Mononuclear cell (primary cell): ENCODE measurements around the gene NAPSA. TPM values are rescaled to one million over a fixed set of nuclear protein-coding genes. Genes with fewer than 3 reads are reported as not detected.
"Not testable (repeated sequence)": the region's sequence is repeated elsewhere in the genome, so short reads cannot be mapped to it uniquely, and the experiment has no call there.

Source experiments
- H3K27me3 ChIP-seq: 2 replicates; pipeline ENCODE4 v1.6.0; 2011; ENCODE audit warnings: low read length, control low read depth; ENCODE audit not compliant: insufficient read depth
- H3K4me1 ChIP-seq: 2 replicates; pipeline ENCODE4 v1.5.1; 2011; ENCODE audit warnings: mild to moderate bottlenecking, low read length, control low read depth; ENCODE audit not compliant: insufficient read depth
- H3K4me3 ChIP-seq: 2 replicates; pipeline ENCODE4 v1.5.1; 2011; ENCODE audit warnings: mild to moderate bottlenecking, low read length, moderate library complexity
- H3K9me3 ChIP-seq: 2 replicates; pipeline ENCODE4 v1.5.1; 2011; ENCODE audit warnings: low read depth, mild to moderate bottlenecking, control low read depth, low read length
- total RNA-seq: library from RNA; depleted of rRNA; stranded (reverse); fragments of >200 nt; gene quantifications from one replicate; pipeline ENCODE4 v1.2.3, GENCODE V29; 2012

The NAPSA gene
- total RNA-seq, 1 donor: not detected

DNA sequence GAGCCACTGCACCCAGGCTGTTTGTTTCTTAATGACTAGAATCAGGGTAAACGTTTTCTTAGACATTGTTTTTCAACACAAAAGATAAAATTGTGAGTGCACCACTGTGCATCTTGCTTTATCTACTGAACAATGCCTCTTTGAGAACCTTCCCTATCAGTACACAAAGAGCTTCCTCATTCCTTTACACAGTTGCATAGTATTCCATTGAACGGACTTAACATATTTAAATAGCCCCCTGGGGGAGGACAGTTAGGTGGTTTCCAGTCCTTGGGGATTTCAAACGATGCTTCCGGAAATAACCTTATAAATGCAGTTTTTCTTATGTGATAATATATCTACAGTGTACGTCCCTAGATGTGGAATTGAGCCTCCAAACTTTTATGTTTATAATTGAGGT, 27.3 kb upstream of the NAPSA start:
- no peaks in the 10 kb centered on the region for H3K9me3 ChIP-seq

DNA sequence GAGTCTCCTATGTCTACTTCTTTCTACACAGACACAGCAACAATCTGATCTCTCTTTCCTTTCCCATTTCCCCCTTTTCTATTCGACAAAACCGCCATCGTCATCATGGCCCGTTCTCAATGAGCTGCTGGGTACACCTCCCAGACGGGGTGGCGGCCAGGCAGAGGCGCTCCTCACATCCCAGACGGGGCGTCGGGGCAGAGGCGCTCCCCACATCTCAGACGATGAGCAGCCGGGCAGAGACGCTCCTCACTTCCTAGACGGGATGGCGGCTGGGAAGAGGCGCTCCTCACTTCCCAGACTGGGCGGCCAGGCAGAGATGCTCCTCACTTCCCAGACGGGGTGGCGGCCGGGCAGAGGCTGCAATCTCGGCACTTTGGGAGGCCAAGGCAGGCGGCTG, 25.5 kb upstream of the NAPSA start:
- peaks cover 21% of the 10 kb centered on the region for H3K4me1 ChIP-seq
- H3K27me3 ChIP-seq, H3K4me3 ChIP-seq, H3K9me3 ChIP-seq: not testable (repeated sequence)

More for the DNA sequence above, 27.3 kb upstream of the NAPSA start:
- Histone ChIP-seq H3K4me1 (peaks cover 3% of the 10 kb centered on the region), H3K4me3 (no peak overlapping the region), H3K27me3 (no peaks in the 10 kb centered on the region)

DNA sequence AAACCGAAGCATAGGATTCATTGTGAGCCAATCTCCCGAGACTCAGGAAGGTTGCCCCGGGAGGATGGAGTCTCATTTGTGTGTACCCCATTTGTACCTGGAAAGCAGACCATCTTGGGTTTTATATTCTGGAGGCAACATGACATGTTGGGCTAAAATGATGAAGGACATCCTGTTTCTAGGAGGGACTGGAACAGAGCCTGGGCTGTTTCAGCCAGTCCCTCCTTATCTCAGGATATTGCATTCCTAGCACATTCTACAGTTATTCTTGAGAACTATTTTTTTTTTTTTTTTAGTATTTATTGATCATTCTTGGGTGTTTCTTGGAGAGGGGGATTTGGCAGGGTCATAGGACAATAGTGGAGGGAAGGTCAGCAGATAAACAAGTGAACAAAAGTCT, 24.9 kb upstream of the NAPSA start:
- H3K9me3 ChIP-seq, H3K27me3 ChIP-seq, H3K4me3 ChIP-seq: not testable (repeated sequence)
- H3K4me1 ChIP-seq: peaks cover 27% of the 10 kb centered on the region

DNA sequence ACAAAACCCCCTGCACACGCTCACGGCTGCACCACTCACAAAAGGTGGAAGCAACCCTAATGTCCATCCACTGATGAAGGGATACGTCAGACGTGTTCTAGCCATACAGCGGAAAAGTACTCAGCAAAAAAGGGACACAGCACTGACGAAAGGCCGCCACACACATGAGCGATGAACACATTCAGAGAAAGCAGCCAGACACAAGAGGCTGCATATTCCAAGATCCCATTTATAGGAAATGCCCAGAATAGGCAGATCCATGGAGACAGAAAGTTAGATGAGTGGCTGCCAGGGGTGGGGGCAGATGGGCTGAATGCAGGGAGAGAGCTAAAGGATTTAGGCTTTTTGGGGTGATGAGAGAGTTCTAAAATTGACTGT, 22.4 kb upstream of the NAPSA start:
- Histone ChIP-seq H3K9me3 (no peaks in the 10 kb centered on the region), H3K27me3 (no peaks in the 10 kb centered on the region), H3K4me1 (peaks cover 45% of the 10 kb centered on the region), H3K4me3 (no peak overlapping the region)

DNA sequence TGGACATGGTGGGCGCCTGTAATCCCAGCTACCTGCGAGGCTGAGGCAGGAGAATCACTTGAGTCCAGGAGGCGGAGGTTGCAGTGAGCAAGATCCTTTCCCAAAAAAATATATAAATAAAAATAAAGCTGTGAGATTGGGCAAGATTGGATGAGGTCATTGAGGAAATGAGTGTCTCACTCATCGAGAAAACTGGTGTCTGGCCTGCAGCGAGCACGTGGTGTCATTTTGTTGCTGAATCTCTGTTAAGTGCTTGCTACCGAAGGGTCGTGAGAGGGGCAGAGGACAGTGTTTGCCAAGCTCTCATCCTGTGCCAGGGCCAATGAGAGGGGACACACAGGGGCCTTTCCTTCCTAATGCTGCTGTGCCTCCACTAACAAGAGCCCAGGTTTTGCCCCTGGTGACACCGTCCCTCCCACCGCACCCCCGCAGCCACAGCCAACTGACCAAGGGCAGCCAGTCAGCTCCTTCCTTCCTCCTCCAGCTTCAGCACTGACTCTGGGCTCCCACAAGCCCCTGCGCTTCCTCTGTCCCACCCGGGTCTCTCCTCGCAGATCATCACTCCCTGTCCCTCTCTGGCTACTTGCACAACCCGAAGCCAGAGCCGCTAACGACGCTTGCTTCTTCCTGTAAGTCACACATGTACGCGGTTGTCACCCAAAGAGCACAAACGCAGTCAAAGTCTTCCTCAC, 21.9 kb upstream of the NAPSA start:
- Histone ChIP-seq H3K27me3 (no peaks in the 10 kb centered on the region), H3K9me3 (no peaks in the 10 kb centered on the region), H3K4me1 (peaks cover 45% of the 10 kb centered on the region), H3K4me3 (no peak overlapping the region)

DNA sequence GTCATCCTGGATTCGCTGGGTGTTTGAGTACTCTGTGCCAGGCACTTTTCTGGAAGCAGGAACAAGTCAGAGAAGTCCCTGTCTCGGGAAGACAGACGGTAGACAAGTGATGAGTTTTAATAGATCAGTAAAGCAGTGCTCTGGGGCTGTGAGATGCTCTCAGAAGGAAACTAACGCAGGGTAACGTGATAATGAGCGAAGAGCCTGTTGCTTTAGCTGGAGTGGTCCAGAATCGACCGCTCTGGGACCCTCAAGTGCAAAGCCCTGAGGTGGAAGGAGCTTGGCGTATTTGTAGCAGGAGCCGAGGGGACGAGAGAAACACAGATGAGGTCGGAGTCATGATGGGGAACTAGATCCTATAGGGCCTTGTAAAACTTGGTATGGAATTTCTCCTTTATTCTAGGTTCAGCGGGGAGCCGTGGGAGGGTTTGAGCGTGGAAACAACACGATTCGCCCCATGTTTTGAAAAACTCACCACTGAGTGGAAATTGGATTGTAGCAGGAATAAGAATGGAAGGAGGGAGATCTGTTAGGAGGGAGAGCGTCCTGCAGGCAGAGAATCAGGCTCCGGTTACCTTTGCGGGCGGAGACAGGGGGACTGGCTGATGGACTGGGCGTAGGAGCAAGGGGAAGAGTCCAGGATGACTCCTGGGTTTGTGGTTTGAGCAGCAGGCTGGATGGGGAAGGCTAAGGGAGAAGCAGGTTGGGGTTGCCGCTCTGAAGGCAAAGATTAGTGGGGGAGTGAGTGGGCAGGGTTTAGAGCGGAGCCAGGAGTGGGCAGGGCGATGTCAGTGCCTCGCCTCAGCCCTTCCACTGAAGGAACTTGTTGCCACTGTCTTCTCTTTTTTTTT, 19.5 kb upstream of the NAPSA start:
- H3K4me1 ChIP-seq: peaks cover 45% of the 10 kb centered on the region

DNA sequence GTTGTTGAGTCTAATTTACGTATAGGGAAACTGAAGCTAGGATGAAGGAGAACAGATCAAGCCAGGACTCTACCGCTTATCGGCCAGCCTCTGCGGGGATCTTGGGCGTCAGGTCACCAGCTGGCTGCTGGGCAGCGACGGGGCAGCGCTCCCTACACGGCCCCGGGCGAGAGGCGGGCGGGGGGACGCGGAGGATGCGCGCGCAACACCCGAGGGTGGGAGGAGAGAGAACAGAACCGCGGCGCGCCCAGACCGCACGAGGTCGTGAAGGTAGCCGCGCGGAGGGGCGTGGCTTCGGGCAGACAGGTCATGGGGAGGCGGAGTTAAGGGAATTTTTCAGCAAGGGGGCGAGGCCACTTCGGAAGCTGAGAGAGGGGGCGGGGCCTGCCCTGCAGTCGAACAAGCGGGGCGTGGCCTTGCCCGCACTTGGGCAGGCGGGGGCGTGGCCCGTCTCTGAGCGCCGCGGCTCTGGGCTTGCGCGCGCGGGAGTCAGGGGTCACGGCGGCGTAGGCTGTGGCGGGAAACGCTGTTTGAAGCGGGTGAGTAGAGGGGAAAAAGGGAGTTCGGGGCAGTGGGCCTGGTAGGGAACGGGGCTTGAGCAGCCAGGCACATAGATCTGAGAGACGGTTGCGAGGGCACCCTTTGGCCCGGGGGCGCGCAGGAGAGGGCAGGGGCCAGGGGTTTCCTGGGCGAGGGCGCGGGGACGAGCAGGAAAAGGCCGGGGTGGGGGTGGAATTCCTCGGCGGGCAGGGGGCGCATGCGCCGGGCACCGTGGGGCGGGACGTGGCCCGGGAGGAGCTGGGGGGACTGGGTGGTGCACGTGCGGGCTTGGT, 18.6 kb upstream of the NAPSA start, which contains the start of gene POLD1:
TSS of gene POLD1 (plus strand) at position 496 of the 833 bp plus-strand sequence. CDS start 14,505 bp downstream, outside the sequence.
- H3K4me3 ChIP-seq: peak within 1 kb of the TSS; percentile 51
- peaks cover 45% of the 10 kb centered on the region for H3K4me1 ChIP-seq
- H3K9me3 ChIP-seq: no peaks in the 10 kb centered on the region
- H3K27me3 ChIP-seq: no peaks in the 10 kb centered on the region

More for the DNA sequence above, 19.5 kb upstream of the NAPSA start:
- Histone ChIP-seq H3K9me3 (no peaks in the 10 kb centered on the region), H3K27me3 (no peaks in the 10 kb centered on the region), H3K4me3 (peak overlapping the region; percentile 51)

DNA sequence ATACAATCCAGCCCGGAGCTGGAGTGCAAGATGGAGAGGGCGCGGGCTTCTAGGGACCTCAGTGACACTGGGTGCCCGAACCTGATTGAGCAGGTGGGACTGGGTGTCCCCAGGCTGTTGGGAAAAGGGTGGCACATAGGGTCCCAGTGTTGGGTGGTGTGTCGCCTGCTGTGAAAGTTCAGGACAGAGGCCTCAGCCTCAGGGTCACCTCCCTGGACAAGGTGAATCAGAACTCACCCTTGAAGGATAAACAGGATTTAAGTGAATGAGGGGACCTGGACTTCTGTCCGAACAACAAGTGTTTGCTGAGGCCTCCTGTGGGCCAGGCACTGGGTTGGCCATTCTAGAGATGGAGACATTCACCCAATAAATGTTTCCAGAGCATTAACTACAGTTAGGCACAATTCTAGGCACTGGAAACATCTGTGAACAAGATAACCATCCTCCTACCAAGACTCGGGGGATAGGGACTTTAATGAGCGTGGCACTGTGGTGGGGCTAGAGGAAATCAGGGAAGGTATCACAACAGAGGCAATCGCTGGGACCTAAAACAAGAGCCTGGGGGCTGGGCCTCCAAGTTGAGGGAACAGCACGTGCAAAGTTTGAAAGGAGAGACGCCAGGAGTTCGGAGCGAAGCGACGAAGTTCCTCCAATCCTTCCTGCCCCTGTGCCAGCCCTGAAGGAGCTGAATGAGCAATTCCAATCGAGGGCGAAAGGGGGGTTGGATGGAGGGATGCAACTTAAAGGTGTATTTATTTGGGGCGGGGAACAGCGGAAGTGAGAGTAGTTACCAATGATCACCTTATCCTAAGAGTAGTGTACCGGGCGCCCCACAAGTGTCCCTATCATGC, 17.8 kb upstream of the NAPSA start:
- H3K4me3 ChIP-seq: peak overlapping the region; percentile 51
- H3K27me3 ChIP-seq: no peaks in the 10 kb centered on the region
- no peaks in the 10 kb centered on the region for H3K9me3 ChIP-seq
- peaks cover 45% of the 10 kb centered on the region for H3K4me1 ChIP-seq

DNA sequence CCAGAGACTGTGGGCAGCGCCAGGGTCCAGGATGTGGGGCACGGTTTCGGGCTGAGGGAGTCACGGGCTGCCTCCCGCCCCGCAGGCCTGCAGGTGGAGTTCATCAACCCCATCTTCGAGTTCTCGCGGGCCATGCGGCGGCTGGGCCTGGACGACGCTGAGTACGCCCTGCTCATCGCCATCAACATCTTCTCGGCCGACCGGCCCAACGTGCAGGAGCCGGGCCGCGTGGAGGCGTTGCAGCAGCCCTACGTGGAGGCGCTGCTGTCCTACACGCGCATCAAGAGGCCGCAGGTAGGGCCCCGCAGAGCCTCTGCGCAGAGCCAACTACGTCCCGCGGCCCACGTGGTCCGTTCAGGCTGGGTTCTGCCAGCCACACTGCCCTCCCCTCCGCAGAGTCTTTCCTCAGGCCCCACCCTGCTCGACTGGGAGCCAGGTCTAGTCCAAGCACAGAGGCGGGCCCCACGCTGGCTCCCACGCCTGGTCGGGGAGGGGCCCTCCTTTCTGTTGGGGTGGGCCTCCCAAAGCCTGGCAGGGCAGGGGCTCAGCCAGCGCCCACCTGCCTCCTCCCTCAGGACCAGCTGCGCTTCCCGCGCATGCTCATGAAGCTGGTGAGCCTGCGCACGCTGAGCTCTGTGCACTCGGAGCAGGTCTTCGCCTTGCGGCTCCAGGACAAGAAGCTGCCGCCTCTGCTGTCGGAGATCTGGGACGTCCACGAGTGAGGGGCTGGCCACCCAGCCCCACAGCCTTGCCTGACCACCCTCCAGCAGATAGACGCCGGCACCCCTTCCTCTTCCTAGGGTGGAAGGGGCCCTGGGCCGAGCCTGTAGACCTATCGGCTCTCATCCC, 16.7 kb upstream of the NAPSA start:
- Histone ChIP-seq H3K27me3 (no peaks in the 10 kb centered on the region), H3K4me3 (no peak overlapping the region), H3K9me3 (no peaks in the 10 kb centered on the region), H3K4me1 (peaks cover 43% of the 10 kb centered on the region)

DNA sequence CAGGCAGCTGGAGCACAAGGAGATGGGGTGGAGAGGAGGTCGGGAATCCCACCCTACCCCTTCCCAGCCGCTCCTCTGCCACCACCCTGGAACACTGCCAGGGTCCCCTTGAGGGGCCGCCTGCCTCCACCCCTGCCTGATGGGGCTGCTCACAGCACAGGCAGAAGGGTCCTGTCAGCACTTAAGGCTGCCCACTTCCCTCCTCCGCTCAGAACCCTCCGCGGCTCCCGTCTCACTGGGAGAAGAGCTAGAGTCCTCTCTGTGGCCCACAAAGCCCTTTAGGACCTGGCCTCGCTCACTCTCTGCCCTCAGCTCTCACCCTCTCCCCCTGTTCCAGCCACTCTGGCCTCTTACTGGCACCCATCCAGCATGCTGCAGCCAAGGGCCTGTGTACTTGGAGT, 15.3 kb upstream of the NAPSA start:
- Histone ChIP-seq H3K4me3 (no peak overlapping the region), H3K4me1 (peaks cover 34% of the 10 kb centered on the region), H3K9me3 (no peaks in the 10 kb centered on the region), H3K27me3 (no peaks in the 10 kb centered on the region)

DNA sequence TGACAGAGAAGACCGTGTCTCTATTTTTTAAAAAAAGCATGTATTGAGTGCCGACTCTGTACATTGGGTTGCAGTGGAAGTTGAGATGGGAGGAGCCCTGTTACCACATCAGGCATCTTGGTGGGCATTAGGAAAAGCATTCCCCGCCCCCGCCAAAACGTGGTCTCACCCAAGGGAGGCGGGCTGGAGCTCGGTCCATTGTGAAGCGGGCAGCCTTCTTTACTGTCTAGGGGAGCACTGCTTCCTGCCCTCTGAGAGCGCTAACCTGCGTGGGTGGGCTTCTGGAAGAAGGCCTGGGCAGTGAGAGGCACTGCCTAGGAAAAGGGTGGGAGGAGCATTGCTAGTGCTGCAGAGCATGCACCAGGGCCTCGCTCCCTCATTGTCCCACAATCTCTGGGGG, 14.7 kb upstream of the NAPSA start:
- H3K27me3 ChIP-seq: no peaks in the 10 kb centered on the region

DNA sequence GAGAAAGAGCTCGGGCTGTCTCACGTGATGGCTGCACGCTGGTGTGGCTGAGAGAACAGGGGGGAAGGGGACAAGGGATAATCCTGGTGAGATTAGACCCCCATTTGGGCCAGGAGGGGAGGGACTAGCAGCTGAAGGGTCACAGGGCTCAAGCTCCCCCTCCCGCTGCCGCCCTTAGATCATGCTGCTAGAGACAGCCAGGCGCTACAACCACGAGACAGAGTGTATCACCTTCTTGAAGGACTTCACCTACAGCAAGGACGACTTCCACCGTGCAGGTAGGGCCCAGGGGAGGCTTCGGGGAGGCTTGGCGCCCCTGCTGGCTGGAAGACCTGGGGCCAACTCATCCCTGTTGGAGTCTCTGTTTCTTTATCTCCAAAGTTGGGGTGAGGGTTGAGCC, 14.2 kb upstream of the NAPSA start:
- no peaks in the 10 kb centered on the region for H3K27me3 ChIP-seq
- H3K4me1 ChIP-seq: peaks cover 24% of the 10 kb centered on the region
- H3K4me3 ChIP-seq: no peak overlapping the region
- no peaks in the 10 kb centered on the region for H3K9me3 ChIP-seq

More for the DNA sequence above, 14.7 kb upstream of the NAPSA start:
- Histone ChIP-seq H3K4me3 (no peak overlapping the region), H3K9me3 (no peaks in the 10 kb centered on the region), H3K4me1 (peaks cover 30% of the 10 kb centered on the region)

DNA sequence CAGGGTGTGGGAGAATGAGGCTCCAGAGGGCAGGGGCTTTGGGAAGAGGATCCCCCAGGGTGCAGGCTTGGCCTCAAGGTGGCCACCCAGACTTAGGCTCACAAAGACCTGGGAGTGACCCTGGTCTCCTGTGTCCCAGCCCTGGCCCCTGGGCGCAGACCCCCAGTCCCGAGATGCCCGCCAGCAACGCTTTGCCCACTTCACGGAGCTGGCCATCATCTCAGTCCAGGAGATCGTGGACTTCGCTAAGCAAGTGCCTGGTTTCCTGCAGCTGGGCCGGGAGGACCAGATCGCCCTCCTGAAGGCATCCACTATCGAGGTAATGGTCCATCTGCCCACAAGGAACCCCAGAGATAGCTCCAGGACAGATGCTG, 13.4 kb upstream of the NAPSA start:
- Histone ChIP-seq H3K9me3 (no peaks in the 10 kb centered on the region), H3K4me3 (no peak overlapping the region), H3K27me3 (no peaks in the 10 kb centered on the region), H3K4me1 (peaks cover 22% of the 10 kb centered on the region)
